DOHH2 (cell line): ENCODE data around the gene THAP6.

Experiments used
- H3F3A ChIP-seq: fragments of 200-600 bp; sonication (generic), shearing (Covaris generic); 2 replicates; pipeline ENCODE4 v1.6.0; 2016; ENCODE audit warnings: antibody characterized with exemption, mild to moderate bottlenecking; ENCODE audit not compliant: control insufficient read depth, insufficient read depth
- H3K27ac ChIP-seq: fragments of 200-600 bp; sonication (generic); 2 replicates; pipeline ENCODE4 v1.5.1; 2014; ENCODE audit warnings: low read depth, mild to moderate bottlenecking, low read length, moderate library complexity
- H3K27me3 ChIP-seq: fragments of 200-600 bp; sonication (generic); 2 replicates; pipeline ENCODE4 v1.6.1; 2014; ENCODE audit warnings: mild to moderate bottlenecking, low read length, mixed read lengths; ENCODE audit not compliant: control insufficient read depth
- H3K36me3 ChIP-seq: fragments of 200-600 bp; sonication (generic); 2 replicates; pipeline ENCODE4 v1.6.1; 2014; ENCODE audit warnings: mild to moderate bottlenecking, low read length, moderate library complexity, mixed read lengths; ENCODE audit not compliant: control insufficient read depth
- H3K4me1 ChIP-seq: fragments of 200-600 bp; sonication (generic); 2 replicates; pipeline ENCODE4 v1.6.1; 2014; ENCODE audit warnings: mild to moderate bottlenecking, low read length, mixed read lengths; ENCODE audit not compliant: control insufficient read depth
- H3K4me2 ChIP-seq: fragments of 200-600 bp; sonication (generic); 2 replicates; pipeline ENCODE4 v1.6.0; 2014; ENCODE audit warnings: mild to moderate bottlenecking, low read length, moderate library complexity
- H3K4me3 ChIP-seq: fragments of 200-600 bp; sonication (generic); 2 replicates; pipeline ENCODE4 v1.5.1; 2014; ENCODE audit warnings: mild to moderate bottlenecking, low read length, mixed read lengths
- H3K79me2 ChIP-seq: fragments of 200-600 bp; sonication (generic); 2 replicates; pipeline ENCODE4 v1.6.1; 2014; ENCODE audit warnings: mild to moderate bottlenecking, low read length, mixed read lengths; ENCODE audit not compliant: control insufficient read depth
- H3K9me2 ChIP-seq: fragments of 200-600 bp; sonication (generic); replicated peaks from 2 replicates; pipeline ENCODE4 v1.6.1; 2014; ENCODE audit warnings: mild to moderate bottlenecking, low read length, mixed read lengths; ENCODE audit not compliant: control insufficient read depth
- H3K9me3 ChIP-seq: fragments of 200-600 bp; sonication (generic); 2 replicates; pipeline ENCODE4 v1.6.1; 2014; ENCODE audit warnings: antibody characterized with exemption, low read length, mixed read lengths; ENCODE audit not compliant: control insufficient read depth, insufficient read depth
- H4K20me1 ChIP-seq: fragments of 200-600 bp; sonication (generic); 2 replicates; pipeline ENCODE4 v1.6.0; 2014; ENCODE audit warnings: low read depth, mild to moderate bottlenecking, antibody characterized with exemption, low read length, moderate library complexity; ENCODE audit not compliant: control insufficient read depth, insufficient read depth
- CTCF ChIP-seq: fragments of 200-600 bp; sonication (generic); IDR thresholded peaks from one replicate; pipeline ENCODE4 v1.5.1; 2014; ENCODE audit warnings: antibody characterized with exemption, mild to moderate bottlenecking, low read depth, low read length; ENCODE audit not compliant: poor library complexity, severe bottlenecking
- EZH2phosphoT487 ChIP-seq: fragments of 200-600 bp; sonication (generic); IDR thresholded peaks from 2 replicates; pipeline ENCODE4 v1.6.1; 2017; ENCODE audit warnings: borderline replicate concordance, mild to moderate bottlenecking, antibody characterized with exemption, low read length, moderate library complexity, mixed read lengths

The THAP6 gene

GRCh38 chr4:75514131-75514948 lies at the start of gene THAP6, which contains the start of gene RCHY1:
Gene THAP6, plus strand, starts transcription at chr4:75514473. Its CDS starts 980 bp downstream, at chr4:75515453.
Gene RCHY1, minus strand, starts transcription at chr4:75514403. Its CDS starts 117 bp downstream, at chr4:75514286.
- peaks cover 53% of the 10 kb centered on the region for H3K36me3 ChIP-seq
- peaks cover 65% of the 10 kb centered on the region for H3K79me2 ChIP-seq
- no peak for TF ChIP-seq EZH2phosphoT487
- no peak for TF ChIP-seq CTCF
- no peaks in the 10 kb centered on the region for H3K27me3 ChIP-seq
- peaks cover 5% of the 10 kb centered on the region for H3F3A ChIP-seq
- H3K4me1 ChIP-seq = peaks cover 41% of the 10 kb centered on the region
- peak within 1 kb of the TSS; percentile 89 for H3K4me3 ChIP-seq
- no peaks in the 10 kb centered on the region for H3K9me2 ChIP-seq
- H3K27ac ChIP-seq = peak within 1 kb of the TSS; percentile 85
- H3K9me3 ChIP-seq = peaks cover 6% of the 10 kb centered on the region; the same call in 1 of the 2 replicates
- H3K4me2 ChIP-seq = peak within 1 kb of the TSS; percentile 96
- H4K20me1 ChIP-seq = 0 out of 2 replicates have a peak, but pooled peaks cover 3% of the 10 kb centered on the region

- TF ChIP-seq EZH2phosphoT487 = no peak
- TF ChIP-seq CTCF = no peak
- no peaks in the 10 kb centered on the region for H3K9me3 ChIP-seq
Observed at GRCh38 chr4:75469896-75470295, 44.4 kb upstream of the THAP6 start.

GRCh38 chr4:75470738-75471137 lies 43.5 kb upstream of the THAP6 start:
- Histone ChIP-seq H3K4me2 (no peak overlapping the region), H3K9me2 (no peaks in the 10 kb centered on the region), H4K20me1 (no peaks in the 10 kb centered on the region), H3K9me3 (no peaks in the 10 kb centered on the region), H3K79me2 (no peaks in the 10 kb centered on the region), H3K27ac (no peak overlapping the region), H3K4me3 (no peak overlapping the region), H3K27me3 (0 out of 2 replicates have a peak, but pooled peaks cover 2% of the 10 kb centered on the region), H3K36me3 (no peaks in the 10 kb centered on the region), H3F3A (no peaks in the 10 kb centered on the region), H3K4me1 (0 out of 2 replicates have a peak, but pooled peaks cover 2% of the 10 kb centered on the region)
- TF ChIP-seq EZH2phosphoT487 = no peak
- no peak for TF ChIP-seq CTCF

More at GRCh38 chr4:75469896-75470295, 44.4 kb upstream of the THAP6 start:
- no peaks in the 10 kb centered on the region for H4K20me1 ChIP-seq
- no peaks in the 10 kb centered on the region for H3K79me2 ChIP-seq
- H3F3A ChIP-seq = no peaks in the 10 kb centered on the region
- 0 out of 2 replicates have a peak, but pooled peaks cover 2% of the 10 kb centered on the region for H3K4me1 ChIP-seq
- H3K4me2 ChIP-seq = no peak overlapping the region
- H3K36me3 ChIP-seq = no peaks in the 10 kb centered on the region
- H3K9me2 ChIP-seq = no peaks in the 10 kb centered on the region
- 0 out of 2 replicates have a peak, but pooled peaks cover 2% of the 10 kb centered on the region for H3K27me3 ChIP-seq
- no peak overlapping the region for H3K4me3 ChIP-seq
- no peak overlapping the region for H3K27ac ChIP-seq
